Aorta (tissue), 5 donors: Measurements from ENCODE around the gene RBM47. TPM values are rescaled to one million over a fixed set of nuclear protein-coding genes. Genes with fewer than 3 reads are reported as not detected.

Source experiments
- ATAC-seq: fragments of 200-7000 bp; cut with Tn5 transposase; one replicate; pipeline ENCODE4 v1.9.1; 2022; ENCODE audit warnings: moderate library complexity; ENCODE audit not compliant: low FRiP score
- DNase-seq, 2 donors: peaks; one replicate each; pipeline ENCODE4 v3.0.0-alpha.2; 2020
- H3K27ac ChIP-seq, 2 donors: one replicate each; pipeline ENCODE4 v1.5.1; 2013; ENCODE audit warnings: low read length in 2 of 2, mild to moderate bottlenecking in 2 of 2, moderate library complexity in 2 of 2, control low read depth in 1 of 2, inconsistent platforms in 1 of 2, low read depth in 1 of 2
- H3K27me3 ChIP-seq, 2 donors: one replicate each; pipeline ENCODE4 v1.6.1; 2013; ENCODE audit warnings: control low read depth in 1 of 2, low read length in 1 of 2, mild to moderate bottlenecking in 1 of 2, moderate library complexity in 1 of 2; ENCODE audit not compliant: insufficient read depth in 2 of 2, control insufficient read depth in 1 of 2
- H3K36me3 ChIP-seq, 2 donors: one replicate each; pipeline ENCODE4 v1.6.1; 2013; ENCODE audit warnings: control low read depth in 1 of 2, low read length in 1 of 2, mild to moderate bottlenecking in 1 of 2; ENCODE audit not compliant: insufficient read depth in 2 of 2, control insufficient read depth in 1 of 2
- H3K4me1 ChIP-seq, 2 donors: one replicate each; pipeline ENCODE4 v1.6.1; 2013; ENCODE audit warnings: low read length in 2 of 2, control low read depth in 1 of 2, mild to moderate bottlenecking in 1 of 2, moderate library complexity in 1 of 2; ENCODE audit not compliant: insufficient read depth in 2 of 2, control insufficient read depth in 1 of 2
- H3K4me3 ChIP-seq, 2 donors: one replicate each; pipeline ENCODE4 v1.5.1; 2013; ENCODE audit warnings: low read length in 2 of 2, control low read depth in 1 of 2, mild to moderate bottlenecking in 1 of 2
- H3K9me3 ChIP-seq: one replicate; pipeline ENCODE4 v1.6.1; 2013; ENCODE audit warnings: mild to moderate bottlenecking, low read length; ENCODE audit not compliant: control insufficient read depth
- WGBS, 2 donors: extraction: QIAGEN DNeasy Blood & Tissue Kit; methylation state at CpG; one replicate each; pipeline ENCODE4 v1.1.7; 2013; 5-methylcytosine and 5-hydroxymethylcytosine counted together
- intact Hi-C, 2 donors: fragments of 100-400 bp; cut with DNase I; formaldehyde crosslinking; loops; one replicate each; pipeline versions ENCODE4 v1.14.2 to v1.15.0; 2022
- polyA plus RNA-seq, 2 donors: library from polyadenylated mRNA; stranded (reverse); fragments of 200-250 nt; gene quantifications; one replicate each; pipeline ENCODE4 v1.2.3, GENCODE V29; 2013
- total RNA-seq, 2 donors: library from RNA; stranded (reverse); fragmentation: NEBNext Ultra II Directional; extraction: Animal tissue kit (Norgen Biotek cat#: 25700); gene quantifications; one replicate each; pipeline ENCODE4 v1.2.1, GENCODE V29; 2021
- donor health status: healthy with polysubstance abuse.
- donor health status: Bipolar disorder and iron deficiency.
- donor health status: DM: no; HTN: no; CAD: no.
- donor health status: DM: no; HTN: no; CAD: no.
- donor health status: DM: yes; HTN: yes; CAD: no.

RBM47 gene
- total and polyA plus RNA-seq, 4 donors, result 1.8 to 33.5 (median 23.1) TPM

DNA sequence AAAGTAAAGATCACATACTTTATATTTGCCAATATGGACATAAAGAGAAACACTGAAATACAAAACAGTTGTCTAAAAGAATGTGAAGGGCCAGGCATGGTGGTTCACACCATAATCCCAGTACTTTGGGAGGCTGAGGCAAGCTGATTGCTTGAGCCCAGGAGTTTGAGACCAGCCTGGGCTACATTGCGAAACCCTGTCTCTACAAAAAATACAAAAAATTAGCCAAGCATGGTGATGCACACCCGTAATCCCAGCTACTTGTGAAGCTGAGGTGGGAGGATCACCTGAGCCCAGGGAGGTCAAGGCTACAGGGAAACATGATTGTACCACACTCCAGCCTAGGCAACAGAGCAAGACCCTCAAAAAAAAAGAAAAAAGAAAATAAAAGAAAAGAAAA, 11.8 kb downstream of the RBM47 start:
- intact Hi-C loops, result no loop called here
- Histone ChIP-seq H3K27me3 (peaks cover 0 to 2% of the 10 kb centered on the region in 2 donors), H3K27ac (no peak overlapping the region), H3K36me3 (no peaks in the 10 kb centered on the region), H3K9me3 (no peaks in the 10 kb centered on the region), H3K4me3 (no peak overlapping the region), H3K4me1 (no peaks in the 10 kb centered on the region)
- 79 to 91% methylated on average over 2 of the region's 2 CpGs for WGBS, 2 donors
- DNase-seq (no peak), ATAC-seq (no peak)

DNA sequence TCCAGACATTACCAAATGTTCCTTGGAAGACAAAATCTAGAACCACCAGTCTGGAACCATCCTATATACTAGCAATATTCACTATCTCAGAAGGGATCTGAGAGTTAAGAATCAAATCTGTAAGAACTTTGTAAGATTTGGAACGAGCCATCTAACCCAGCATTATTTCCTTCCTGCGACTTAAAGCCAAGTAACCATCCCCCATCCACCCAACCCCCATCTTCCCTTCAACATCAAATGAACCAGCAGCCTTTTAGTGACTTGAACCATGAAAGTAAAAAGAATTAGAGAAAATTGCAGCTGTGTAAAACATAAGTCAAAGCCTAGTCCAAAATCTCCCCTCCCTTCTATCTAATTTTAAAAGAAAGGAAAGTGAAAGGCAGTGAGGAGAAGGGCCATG, 15.6 kb downstream of the RBM47 start:
- intact Hi-C loops, result no loop called here
- ATAC-seq, result no peak
- H3K36me3 ChIP-seq, result no peaks in the 10 kb centered on the region
- no peaks in the 10 kb centered on the region for H3K9me3 ChIP-seq
- DNase-seq, result no peak
- WGBS, 2 donors, result 80 to 81% methylated on average over 2 of the region's 2 CpGs
- H3K4me1 ChIP-seq, result no peaks in the 10 kb centered on the region
- H3K4me3 ChIP-seq, result no peak overlapping the region
- H3K27me3 ChIP-seq, result no peaks in the 10 kb centered on the region
- no peak overlapping the region for H3K27ac ChIP-seq

DNA sequence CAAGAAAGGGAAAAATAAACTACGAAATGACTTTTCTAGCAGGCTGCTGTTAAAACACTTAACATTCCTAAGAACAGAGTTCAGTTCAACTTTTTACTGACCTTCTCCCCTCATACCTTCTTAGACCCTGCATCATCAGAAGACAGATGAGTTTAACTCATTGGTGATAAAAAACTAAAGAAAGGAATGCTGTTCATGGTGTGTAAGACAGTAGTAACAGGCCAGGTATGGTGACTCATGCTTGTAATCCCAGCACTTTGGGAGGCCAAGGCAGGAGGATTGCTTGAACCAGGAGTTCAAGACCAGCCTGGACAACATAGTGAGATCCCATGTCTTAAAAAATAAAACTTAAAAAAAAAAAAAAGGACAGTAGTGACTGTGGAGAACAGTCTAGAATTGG, 16.2 kb downstream of the RBM47 start:
- H3K9me3 ChIP-seq, result no peaks in the 10 kb centered on the region
- H3K27ac ChIP-seq, result no peak overlapping the region
- no peaks in the 10 kb centered on the region for H3K36me3 ChIP-seq
- ATAC-seq (no peak), DNase-seq (no peak)
- H3K4me3 ChIP-seq, result no peak overlapping the region
- intact Hi-C loops, result no loop called here
- H3K27me3 ChIP-seq, result no peaks in the 10 kb centered on the region
- no peaks in the 10 kb centered on the region for H3K4me1 ChIP-seq
- 13 to 29% methylated on average over 1 of the region's 1 CpG for WGBS, 2 donors

DNA sequence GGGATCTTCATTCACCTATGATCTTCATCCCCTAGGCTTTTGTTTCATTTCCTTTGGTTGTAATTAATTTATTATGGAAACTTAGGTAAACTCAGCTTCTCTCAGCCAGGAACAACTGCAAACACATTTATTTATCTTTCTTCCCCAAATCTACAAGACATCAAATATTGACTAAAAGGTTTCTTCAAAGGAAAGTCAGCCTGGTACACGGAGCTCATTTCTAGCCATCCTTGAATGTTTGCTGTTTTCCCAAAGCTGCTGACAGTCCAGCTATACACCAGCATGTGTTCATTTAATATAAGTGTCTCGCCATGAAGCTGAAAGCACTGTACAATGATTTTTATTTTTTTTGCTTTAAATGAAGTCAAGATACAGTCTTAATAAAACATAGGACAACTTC, 16.8 kb downstream of the RBM47 start:
- no peaks in the 10 kb centered on the region for H3K27me3 ChIP-seq
- H3K4me3 ChIP-seq, result no peak overlapping the region
- DNase-seq (no peak), ATAC-seq (no peak)
- H3K4me1 ChIP-seq, result no peaks in the 10 kb centered on the region
- WGBS, 2 donors, result 76 to 79% methylated on average over 2 of the region's 2 CpGs
- H3K27ac ChIP-seq, result no peak overlapping the region
- no peaks in the 10 kb centered on the region for H3K36me3 ChIP-seq
- intact Hi-C loops, result no loop called here
- H3K9me3 ChIP-seq, result no peaks in the 10 kb centered on the region

DNA sequence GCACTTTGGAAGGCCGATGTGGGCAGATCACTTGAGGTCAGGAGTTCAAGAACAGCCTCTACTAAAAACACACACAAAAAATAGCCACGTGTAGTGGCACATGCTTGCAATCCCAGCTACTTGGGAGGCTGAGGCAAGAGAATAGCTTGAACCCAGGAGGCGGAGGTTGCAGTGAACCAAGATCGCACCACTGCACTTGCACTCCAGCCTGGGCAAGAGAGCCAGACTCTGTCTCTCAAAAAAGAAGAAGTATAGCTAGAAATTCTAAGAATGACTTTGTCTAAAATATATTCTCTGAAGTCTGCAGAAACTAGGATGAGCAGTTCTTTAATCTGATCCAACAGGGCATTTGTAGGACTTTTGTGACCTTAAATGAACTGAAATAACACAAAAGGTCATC, 17.4 kb downstream of the RBM47 start:
- intact Hi-C loops, result no loop called here
- WGBS, 2 donors, result 87 to 90% methylated on average over 4 of the region's 4 CpGs
- H3K9me3 ChIP-seq, result no peaks in the 10 kb centered on the region

DNA sequence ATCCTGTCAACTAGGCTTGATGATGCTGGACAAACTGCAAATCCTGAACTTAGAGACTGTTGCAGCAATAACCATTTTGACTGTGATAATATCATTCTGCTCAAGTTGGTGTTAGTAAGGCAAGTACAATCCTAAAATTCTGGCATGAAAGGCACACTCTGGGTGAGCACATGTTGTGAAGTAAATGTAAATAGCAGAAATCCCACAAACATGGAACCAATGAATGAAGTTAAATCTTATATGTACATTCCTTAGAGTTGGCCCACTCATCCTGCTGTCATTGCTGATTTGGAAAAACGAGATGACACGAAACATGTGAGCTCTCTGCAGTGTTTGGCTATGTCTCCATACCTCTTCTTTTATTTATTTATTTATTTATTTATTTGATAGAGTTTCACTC, 21.0 kb downstream of the RBM47 start:
- H3K4me1 ChIP-seq, result no peaks in the 10 kb centered on the region
- no peak for ATAC-seq
- no peak overlapping the region for H3K27ac ChIP-seq
- no peaks in the 10 kb centered on the region for H3K9me3 ChIP-seq
- intact Hi-C loops, result no loop called here
- WGBS, 2 donors, result 78 to 81% methylated on average over 2 of the region's 2 CpGs
- no peak for DNase-seq
- H3K36me3 ChIP-seq, result no peaks in the 10 kb centered on the region
- H3K4me3 ChIP-seq, result no peak overlapping the region
- no peaks in the 10 kb centered on the region for H3K27me3 ChIP-seq

More for the DNA sequence above, 17.4 kb downstream of the RBM47 start:
- Histone ChIP-seq H3K36me3 (no peaks in the 10 kb centered on the region), H3K4me3 (no peak overlapping the region), H3K27me3 (no peaks in the 10 kb centered on the region), H3K4me1 (no peaks in the 10 kb centered on the region), H3K27ac (no peak overlapping the region)
- ATAC-seq (no peak), DNase-seq (no peak)

DNA sequence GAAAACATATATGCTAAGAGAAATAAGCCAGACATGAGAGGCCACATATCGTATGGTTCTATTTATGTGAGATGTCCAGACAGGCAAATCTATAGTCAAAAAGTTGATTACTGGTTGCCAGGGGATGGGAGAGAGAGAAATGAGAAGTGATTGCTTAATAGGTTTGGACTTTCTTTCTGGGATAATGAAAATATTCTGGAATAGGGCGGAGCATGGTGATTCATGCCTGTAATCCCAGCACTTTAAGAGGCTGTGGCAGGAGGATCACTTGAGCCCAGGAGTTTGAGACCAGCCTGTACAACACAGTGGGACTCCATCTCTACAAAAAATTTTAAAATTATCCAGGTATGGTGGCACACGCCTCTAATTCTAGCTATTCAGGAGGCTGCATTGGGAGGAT, 22.4 kb downstream of the RBM47 start:
- intact Hi-C loops, result no loop called here
- H3K27me3 ChIP-seq, result no peaks in the 10 kb centered on the region
- no peak for DNase-seq
- no peaks in the 10 kb centered on the region for H3K4me1 ChIP-seq
- no peak for ATAC-seq
- H3K36me3 ChIP-seq, result no peaks in the 10 kb centered on the region
- 87% methylated on average over 3 of the region's 3 CpGs for WGBS, 2 donors
- H3K27ac ChIP-seq, result no peak overlapping the region
- no peaks in the 10 kb centered on the region for H3K9me3 ChIP-seq
- H3K4me3 ChIP-seq, result no peak overlapping the region

DNA sequence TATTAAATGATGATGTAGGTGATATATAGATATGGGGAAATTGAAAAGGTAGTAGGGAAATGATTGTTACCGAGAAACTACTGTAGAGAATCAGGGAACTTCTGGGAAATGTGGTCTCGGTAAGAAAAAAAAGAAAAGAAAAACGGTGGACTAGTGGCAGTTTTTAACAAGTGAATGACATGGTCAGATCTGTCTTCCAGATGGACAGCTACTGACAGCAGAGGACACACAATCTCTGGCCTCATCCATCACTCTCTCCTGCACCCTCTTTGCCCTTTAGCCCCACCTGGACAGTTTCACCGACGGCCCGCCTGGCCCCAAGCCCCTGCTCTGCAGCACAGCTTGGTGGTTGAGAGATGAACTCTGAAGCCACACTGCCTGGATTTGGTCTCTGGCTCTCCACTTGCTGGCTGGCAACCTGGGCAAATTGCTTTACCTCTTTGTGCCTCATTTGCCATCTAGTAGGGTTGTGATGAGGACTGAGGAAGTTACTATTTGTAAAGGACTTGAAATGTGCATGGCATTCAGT, 23.4 kb downstream of the RBM47 start:
- Histone ChIP-seq H3K36me3 (no peaks in the 10 kb centered on the region), H3K4me1 (no peaks in the 10 kb centered on the region), H3K27me3 (no peaks in the 10 kb centered on the region), H3K9me3 (no peaks in the 10 kb centered on the region), H3K4me3 (no peak overlapping the region), H3K27ac (no peak overlapping the region)
- WGBS, 2 donors, result 44 to 53% methylated on average over 6 of the region's 6 CpGs
- no peak for ATAC-seq
- intact Hi-C loops, result no loop called here
- no peak for DNase-seq

DNA sequence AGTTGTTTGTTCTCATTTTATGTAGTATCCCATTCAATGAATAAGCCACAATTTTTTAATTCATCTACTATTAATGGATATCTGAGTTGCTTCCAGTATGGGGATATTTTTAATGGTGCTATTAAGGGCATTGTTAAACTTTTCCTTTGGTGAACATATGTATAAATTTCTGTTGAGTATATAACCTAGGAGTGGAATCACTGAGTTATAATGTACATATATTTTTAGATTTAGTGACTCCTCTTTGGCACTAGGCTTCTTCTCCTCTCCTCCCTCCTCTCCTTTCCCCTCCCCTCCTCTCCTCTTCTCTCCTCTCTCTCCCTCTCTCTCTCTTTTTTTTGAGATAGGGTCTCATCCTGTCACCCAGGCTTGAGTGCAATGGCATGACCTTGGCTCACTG, 26.4 kb downstream of the RBM47 start:
- intact Hi-C loops, result no loop called here
- no peaks in the 10 kb centered on the region for H3K9me3 ChIP-seq
- H3K36me3 ChIP-seq, result no peaks in the 10 kb centered on the region
- DNase-seq, result no peak
- H3K27me3 ChIP-seq, result no peaks in the 10 kb centered on the region
- H3K4me1 ChIP-seq, result no peaks in the 10 kb centered on the region
- no peak overlapping the region for H3K27ac ChIP-seq
- no peak overlapping the region for H3K4me3 ChIP-seq
- no peak for ATAC-seq
